K562 (cell line): ENCODE measurements around the gene TMTC2. TPM values are rescaled to one million over a fixed set of nuclear protein-coding genes. Genes with fewer than 3 reads are reported as not detected.

Experiments
- ATAC-seq: fragments of 200-7000 bp; cut with Tn5 transposase; 3 replicates; pipeline ENCODE4 v1.9.1; 2020; ENCODE audit warnings: moderate library complexity
- BruUV-seq: library from RNA; stranded (reverse); fragments of 400-500 nt; replicated peaks from 2 replicates; lab custom pipeline; 2021; lab: Mats Ljungman, UMichigan
- CTCF ChIA-PET: fragments of 300-600 bp; formaldehyde crosslinking; extraction: SDS; loops from one replicate; lab custom pipeline; 2021; ENCODE audit warnings: low intra/inter-chr PET ratio; lab: Yijun Ruan, JAX
- POLR2A ChIA-PET: fragments of 300-600, 350-650 bp; sonication (Branson Sonifier 250); formaldehyde crosslinking; extraction: SDS; loops from one replicate; lab custom pipeline; 2021; ENCODE audit warnings: antibody characterized with exemption, inconsistent platforms; lab: Yijun Ruan, JAX
- DNase-seq, 4 experiments: peaks; one replicate each; pipeline versions ENCODE4 v3.0.0 to v3.0.0-alpha.2; 2011 to 2018; ENCODE audit warnings: low spot score in 3 of 4, mixed read lengths in 3 of 4; ENCODE audit errors: extremely low read depth in 1 of 4
- FAIRE-seq: peaks from 2 replicates; lab custom pipeline; 2011; peaks lifted over from hg19 to GRCh38; lab: Jason Lieb, UNC
- H2AFZ ChIP-seq: 2 replicates; pipeline ENCODE4 v1.6.0; 2011; ENCODE audit warnings: low read depth, low read length, control low read depth, inconsistent platforms
- H3K27ac ChIP-seq: fragments of 200-600 bp; 3 replicates; pipeline ENCODE4 v1.8.0; 2011; ENCODE audit warnings: low read depth, mild to moderate bottlenecking, control low read depth, inconsistent platforms, low read length, moderate library complexity, mixed read lengths; ENCODE audit errors: extremely low read depth
- H3K27me3 ChIP-seq, 2 experiments: fragments of 300-600 bp in 1 of 2; 2 replicates in 1 of 2; 3 replicates in 1 of 2; pipeline versions ENCODE4 v1.6.0 to v1.8.0; 2011; ENCODE audit warnings: inconsistent platforms in 2 of 2, low read length in 2 of 2, mild to moderate bottlenecking in 1 of 2, mixed read lengths in 1 of 2, moderate library complexity in 1 of 2; ENCODE audit not compliant: control insufficient read depth in 2 of 2, insufficient read depth in 2 of 2
- H3K36me3 ChIP-seq: fragments of 300-600 bp; 3 replicates; pipeline ENCODE4 v1.8.0; 2011; ENCODE audit warnings: mild to moderate bottlenecking, low read length, inconsistent platforms; ENCODE audit not compliant: control insufficient read depth, insufficient read depth
- H3K4me1 ChIP-seq, 2 experiments: fragments of 200-600 bp in 1 of 2; replicated peaks in 1 of 2; 2 replicates in 1 of 2; 3 replicates in 1 of 2; pipeline versions ENCODE4 v1.5.1 to v1.8.0; 2011; ENCODE audit warnings: inconsistent platforms in 2 of 2, low read length in 2 of 2, mild to moderate bottlenecking in 1 of 2, mixed read lengths in 1 of 2, moderate library complexity in 1 of 2; ENCODE audit not compliant: control insufficient read depth in 2 of 2, insufficient read depth in 2 of 2
- H3K4me2 ChIP-seq: 2 replicates; pipeline ENCODE4 v1.6.1; 2011; ENCODE audit warnings: low read length, control low read depth, inconsistent platforms, mixed read lengths; ENCODE audit not compliant: insufficient read depth
- H3K4me3 ChIP-seq: fragments of 200-600 bp; sonication (generic), shearing (Covaris generic); 2 replicates; pipeline ENCODE4 v1.5.1; 2016; ENCODE audit warnings: control low read depth, inconsistent platforms
- H3K79me2 ChIP-seq: fragments of 200-600 bp; 3 replicates; pipeline ENCODE4 v1.8.0; 2011; ENCODE audit warnings: low read length, inconsistent platforms; ENCODE audit not compliant: control insufficient read depth, insufficient read depth
- H3K9ac ChIP-seq, 2 experiments: 2 replicates each; pipeline versions ENCODE4 v1.6.0 to v1.6.1; 2011; ENCODE audit warnings: low read depth in 2 of 2, low read length in 2 of 2, control low read depth in 1 of 2, inconsistent platforms in 1 of 2, mild to moderate bottlenecking in 1 of 2, mixed read lengths in 1 of 2; ENCODE audit not compliant: insufficient read depth in 1 of 2
- H3K9me1 ChIP-seq: one replicate; pipeline ENCODE4 v1.6.0; 2011; ENCODE audit warnings: inconsistent platforms, mild to moderate bottlenecking, low read length, moderate library complexity; ENCODE audit not compliant: control insufficient read depth, insufficient read depth
- H3K9me3 ChIP-seq: replicated peaks from 2 replicates; pipeline ENCODE4 v1.5.1; 2011; ENCODE audit warnings: low read depth, low read length, inconsistent platforms; ENCODE audit not compliant: control insufficient read depth, insufficient read depth
- H4K20me1 ChIP-seq: replicated peaks from 2 replicates; pipeline ENCODE4 v1.6.1; 2011; ENCODE audit warnings: low read length, inconsistent platforms, mixed read lengths; ENCODE audit not compliant: control insufficient read depth, insufficient read depth
- BHLHE40 ChIP-seq: IDR thresholded peaks from 2 replicates; pipeline ENCODE4 v1.6.1; 2011; ENCODE audit warnings: low read length, improper control_type of control experiment
- DDX20 ChIP-seq: fragments of 450-650 bp; IDR thresholded peaks from 2 replicates; pipeline ENCODE4 v1.6.1; 2016; ENCODE audit warnings: missing genetic modification characterization, low read depth, mild to moderate bottlenecking, missing compliant biosample characterization, moderate library complexity
- DIDO1 ChIP-seq: fragments of 450-650 bp; IDR thresholded peaks from 2 replicates; pipeline ENCODE4 v1.6.1; 2016; ENCODE audit warnings: low read depth, missing biosample characterization, missing genetic modification characterization
- EZH2 ChIP-seq: IDR thresholded peaks from 2 replicates; pipeline ENCODE4 v1.6.1; 2012; ENCODE audit warnings: low read depth, mild to moderate bottlenecking, inconsistent platforms, low read length, borderline replicate concordance
- HBP1 ChIP-seq: fragments of 450-650 bp; formaldehyde crosslinking; IDR thresholded peaks from 2 replicates; pipeline ENCODE4 v1.4.0; 2022; ENCODE audit warnings: missing genetic modification characterization
- MECOM ChIP-seq: fragments of 250-450 bp; sonication (Bioruptor Pico); IDR thresholded peaks from 2 replicates; pipeline ENCODE4 v1.8.0; 2022; ENCODE audit warnings: inconsistent platforms
- NEUROD1 ChIP-seq: fragments of 150-350 bp; IDR thresholded peaks from 2 replicates; pipeline ENCODE4 v1.6.1; 2014; ENCODE audit warnings: borderline replicate concordance, low read length, low read depth; ENCODE audit not compliant: partially characterized antibody
- SNRNP70 ChIP-seq: fragments of 200-400 bp; formaldehyde crosslinking; optimal IDR thresholded peaks from 2 replicates; pipeline ENCODE3; 2017; ENCODE audit warnings: low read depth, low read length
- TFE3 ChIP-seq: fragments of 450-650 bp; formaldehyde crosslinking; IDR thresholded peaks from 2 replicates; pipeline ENCODE4 v1.4.0; 2020; ENCODE audit warnings: mild to moderate bottlenecking, mixed read lengths
- THAP7 ChIP-seq: fragments of 250-450 bp; sonication (Bioruptor Pico); IDR thresholded peaks from 2 replicates; pipeline ENCODE4 v1.5.0; 2021
- ZNF12 ChIP-seq: sonication (generic); formaldehyde crosslinking; IDR thresholded peaks from 2 replicates; pipeline ENCODE4 v1.4.0; 2020; ENCODE audit warnings: mild to moderate bottlenecking, missing genetic modification reagents
- ZNF253 ChIP-seq: fragments of 250-450 bp; sonication (Bioruptor Pico); conservative IDR thresholded peaks from 2 replicates; pipeline ENCODE4 v1.6.1; 2021; ENCODE audit warnings: mild to moderate bottlenecking
- ZNF780A ChIP-seq: fragments of 250-450 bp; sonication (Bioruptor Pico); IDR thresholded peaks from 2 replicates; pipeline ENCODE4 v1.5.0; 2021; ENCODE audit warnings: mild to moderate bottlenecking
- ZNF79 ChIP-seq: fragments of 250-450 bp; sonication (Bioruptor Pico); IDR thresholded peaks from 2 replicates; pipeline ENCODE4 v1.4.0; 2020; ENCODE audit warnings: low read depth, mild to moderate bottlenecking, moderate library complexity
- WGBS: fragments of 100-300 bp; shearing (Covaris generic); methylation state at CpG from one replicate; pipeline ENCODE4 v1.1.6; 2016; ENCODE audit warnings: low coverage, mixed read lengths; ENCODE audit not compliant: insufficient coverage; ENCODE audit errors: missing lambda C conversion rate; 5-methylcytosine and 5-hydroxymethylcytosine counted together
- in situ Hi-C: fragments of 300-500 bp; cut with MboI; formaldehyde crosslinking; loops from 4 replicates; pipeline ENCODE4 v1.15.0; 2018; ENCODE audit warnings: inconsistent platforms, mixed read lengths
- intact Hi-C: fragments of 100-400 bp; cut with micrococcal nuclease; formaldehyde crosslinking; loops from 2 replicates; pipeline ENCODE4 v1.14.2; 2022
- polyA plus RNA-seq, 8 experiments: library from polyadenylated mRNA; depleted of rRNA in 4 of 8; stranded (reverse) in 5 of 8; unstranded in 3 of 8; fragments of >200 nt; fragmentation: Nextera tagmentation in 2 of 8; fragmentation: Illumina TruSeq in 1 of 8; extraction: Ambion mirVana in 2 of 8; extraction: Trizol in 1 of 8; gene quantifications; 2 replicates each; pipeline versions ENCODE4 v1.2.1 to v1.2.3, GENCODE V29; 2011 to 2014; ENCODE audit warnings: inconsistent platforms in 1 of 8, missing spikeins in 1 of 8
- total RNA-seq, 7 experiments: library from RNA; depleted of rRNA in 6 of 7; stranded (reverse); fragments of >200 nt in 6 of 7; fragmentation: Illumina TruSeq in 2 of 7; extraction: Trizol in 2 of 7; gene quantifications; 2 replicates each; pipeline versions ENCODE4 v1.2.1 to v1.2.3, GENCODE V29; 2011 to 2021; ENCODE audit warnings: low replicate concordance in 1 of 7
- TF ChIP-seq, protein P1 (sequence below): fragments of 450-650 bp; IDR thresholded peaks from 2 replicates; pipeline ENCODE4 v1.6.1; 2018; ENCODE audit not compliant: partially characterized antibody

Gene TMTC2
- total and polyA plus RNA-seq, 9 of the 15 experiments (the other 6 are each of a cell fraction or from before 2014, with no cell fraction given): 0.29 to 1.1 (median 0.55) TPM

- no peak for TF ChIP-seq DDX20 (tag)
- TF ChIP-seq HBP1 (CRISPR knock-in tag): no peak
- no peak for TF ChIP-seq MECOM (CRISPR knock-in tag)
- no peak for TF ChIP-seq ZNF780A (CRISPR knock-in tag)
- TF ChIP-seq EZH2: no peak
- TF ChIP-seq TFE3: no peak
- TF ChIP-seq BHLHE40: no peak
Observed at GRCh38 chr12:82800185-82800584, 113.5 kb downstream of the TMTC2 start (continued).

- H2AFZ ChIP-seq: no peak overlapping the region
- ATAC-seq (no peak), DNase-seq (no peak), FAIRE-seq (no peak)
- H3K27ac ChIP-seq: no peak overlapping the region
- no peaks in the 10 kb centered on the region for H3K9me1 ChIP-seq
- H3K27me3 ChIP-seq: no peaks in the 10 kb centered on the region
- H3K79me2 ChIP-seq: no peaks in the 10 kb centered on the region
- 1% methylated on average over 23 of the region's 27 CpGs for WGBS
- ChIA-PET POLR2A (no interaction called here), CTCF (no interaction called here)
- H3K9ac ChIP-seq: no peak overlapping the region
- no peaks in the 10 kb centered on the region for H4K20me1 ChIP-seq
- no peaks in the 10 kb centered on the region for H3K4me1 ChIP-seq
- no peak overlapping the region for H3K4me3 ChIP-seq
- H3K4me2 ChIP-seq: no peak overlapping the region
- BruUV-seq: no TSS peak
- H3K36me3 ChIP-seq: no peaks in the 10 kb centered on the region
- H3K9me3 ChIP-seq: no peaks in the 10 kb centered on the region
- intact Hi-C loops (no loop called here), in situ Hi-C loops (no loop called here)
- TF ChIP-seq DIDO1 (tag) (no peak), NEUROD1 (no peak), THAP7 (CRISPR knock-in tag) (no peak), SNRNP70 (no peak), ZNF253 (CRISPR knock-in tag) (no peak), ZNF79 (no peak), ZNF12 (CRISPR knock-in tag) (no peak)
- TF ChIP-seq, protein P1, sequence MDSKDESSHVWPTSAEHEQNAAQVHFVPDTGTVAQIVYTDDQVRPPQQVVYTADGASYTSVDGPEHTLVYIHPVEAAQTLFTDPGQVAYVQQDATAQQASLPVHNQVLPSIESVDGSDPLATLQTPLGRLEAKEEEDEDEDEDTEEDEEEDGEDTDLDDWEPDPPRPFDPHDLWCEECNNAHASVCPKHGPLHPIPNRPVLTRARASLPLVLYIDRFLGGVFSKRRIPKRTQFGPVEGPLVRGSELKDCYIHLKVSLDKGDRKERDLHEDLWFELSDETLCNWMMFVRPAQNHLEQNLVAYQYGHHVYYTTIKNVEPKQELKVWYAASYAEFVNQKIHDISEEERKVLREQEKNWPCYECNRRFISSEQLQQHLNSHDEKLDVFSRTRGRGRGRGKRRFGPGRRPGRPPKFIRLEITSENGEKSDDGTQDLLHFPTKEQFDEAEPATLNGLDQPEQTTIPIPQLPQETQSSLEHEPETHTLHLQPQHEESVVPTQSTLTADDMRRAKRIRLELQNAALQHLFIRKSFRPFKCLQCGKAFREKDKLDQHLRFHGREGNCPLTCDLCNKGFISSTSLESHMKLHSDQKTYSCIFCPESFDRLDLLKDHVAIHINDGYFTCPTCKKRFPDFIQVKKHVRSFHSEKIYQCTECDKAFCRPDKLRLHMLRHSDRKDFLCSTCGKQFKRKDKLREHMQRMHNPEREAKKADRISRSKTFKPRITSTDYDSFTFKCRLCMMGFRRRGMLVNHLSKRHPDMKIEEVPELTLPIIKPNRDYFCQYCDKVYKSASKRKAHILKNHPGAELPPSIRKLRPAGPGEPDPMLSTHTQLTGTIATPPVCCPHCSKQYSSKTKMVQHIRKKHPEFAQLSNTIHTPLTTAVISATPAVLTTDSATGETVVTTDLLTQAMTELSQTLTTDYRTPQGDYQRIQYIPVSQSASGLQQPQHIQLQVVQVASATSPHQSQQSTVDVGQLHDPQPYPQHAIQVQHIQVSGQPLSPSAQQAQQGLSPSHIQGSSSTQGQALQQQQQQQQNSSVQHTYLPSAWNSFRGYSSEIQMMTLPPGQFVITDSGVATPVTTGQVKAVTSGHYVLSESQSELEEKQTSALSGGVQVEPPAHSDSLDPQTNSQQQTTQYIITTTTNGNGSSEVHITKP: no peak
Observed at GRCh38 chr12:82801951-82802610, 115.4 kb downstream of the TMTC2 start.
